HG02943 (cell line): ENCODE measurements around the gene FGD4.
A peak's percentile ranks its signal among the peaks of the same experiment; 100 is the strongest.

ENCODE experiments used
- ATAC-seq: cut with Tn5 transposase; IDR thresholded peaks from one replicate; pipeline ENCODE4 v1.9.1; 2021; ENCODE audit warnings: mild to moderate bottlenecking, low read depth, moderate library complexity; ENCODE audit not compliant: unreplicated experiment

Gene FGD4

DNA sequence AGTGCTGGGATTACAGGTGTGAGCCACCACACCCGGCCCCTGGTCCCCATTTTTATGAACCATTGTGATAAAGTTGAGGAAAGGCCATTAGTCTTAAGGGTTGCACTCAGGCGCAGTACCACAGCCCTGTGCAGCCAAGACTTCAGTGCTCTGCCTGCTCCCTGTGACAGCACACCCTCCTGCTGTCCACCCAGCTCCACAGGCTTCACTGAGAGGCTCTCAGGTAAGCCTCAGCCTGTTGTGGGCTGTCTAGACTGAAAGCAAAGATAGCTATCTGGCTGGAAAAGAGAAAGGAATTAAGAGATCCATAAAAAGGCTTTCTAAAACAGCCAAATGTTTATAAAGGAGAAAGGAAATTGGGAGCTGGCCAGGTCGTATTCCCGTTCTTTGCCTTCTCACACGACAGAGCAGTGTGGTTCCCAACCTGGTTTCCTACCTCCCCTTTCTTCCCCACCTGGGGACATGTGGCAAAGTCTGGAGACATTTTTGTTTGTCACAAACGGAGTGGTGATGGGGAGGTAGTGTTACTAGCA, 260.6 kb downstream of the FGD4 start:
- ATAC-seq, result no peak

DNA sequence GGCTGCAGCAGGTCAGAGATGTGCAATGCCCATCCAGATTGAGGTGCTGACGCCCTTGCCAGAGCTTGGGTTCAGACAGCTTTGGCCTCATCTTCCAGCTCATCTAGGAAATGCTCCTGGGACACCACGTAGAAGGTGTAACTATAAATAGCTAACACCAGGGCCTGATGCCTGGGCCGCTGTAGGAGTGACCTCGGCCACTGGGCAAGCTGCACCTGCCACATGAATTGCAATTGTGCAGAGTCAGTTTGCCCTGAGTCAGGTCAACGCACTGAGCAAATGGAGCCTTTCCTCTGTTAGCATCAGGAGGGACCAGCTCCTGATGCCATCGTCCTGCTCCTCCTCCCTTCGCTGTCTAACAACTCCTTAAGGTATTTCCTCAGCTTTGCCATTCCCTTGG, 262.3 kb downstream of the FGD4 start:
- no peak for ATAC-seq

GRCh38 chr12:32662665-32663064, 263.3 kb downstream of the FGD4 start:
- ATAC-seq, result no peak

- ATAC-seq, result no peak
These were observed 266.7 kb downstream of the FGD4 start for GRCh38 chr12:32666018-32666417.

- no peak for ATAC-seq
These were observed 270.2 kb downstream of the FGD4 start for GRCh38 chr12:32669584-32669983.

DNA sequence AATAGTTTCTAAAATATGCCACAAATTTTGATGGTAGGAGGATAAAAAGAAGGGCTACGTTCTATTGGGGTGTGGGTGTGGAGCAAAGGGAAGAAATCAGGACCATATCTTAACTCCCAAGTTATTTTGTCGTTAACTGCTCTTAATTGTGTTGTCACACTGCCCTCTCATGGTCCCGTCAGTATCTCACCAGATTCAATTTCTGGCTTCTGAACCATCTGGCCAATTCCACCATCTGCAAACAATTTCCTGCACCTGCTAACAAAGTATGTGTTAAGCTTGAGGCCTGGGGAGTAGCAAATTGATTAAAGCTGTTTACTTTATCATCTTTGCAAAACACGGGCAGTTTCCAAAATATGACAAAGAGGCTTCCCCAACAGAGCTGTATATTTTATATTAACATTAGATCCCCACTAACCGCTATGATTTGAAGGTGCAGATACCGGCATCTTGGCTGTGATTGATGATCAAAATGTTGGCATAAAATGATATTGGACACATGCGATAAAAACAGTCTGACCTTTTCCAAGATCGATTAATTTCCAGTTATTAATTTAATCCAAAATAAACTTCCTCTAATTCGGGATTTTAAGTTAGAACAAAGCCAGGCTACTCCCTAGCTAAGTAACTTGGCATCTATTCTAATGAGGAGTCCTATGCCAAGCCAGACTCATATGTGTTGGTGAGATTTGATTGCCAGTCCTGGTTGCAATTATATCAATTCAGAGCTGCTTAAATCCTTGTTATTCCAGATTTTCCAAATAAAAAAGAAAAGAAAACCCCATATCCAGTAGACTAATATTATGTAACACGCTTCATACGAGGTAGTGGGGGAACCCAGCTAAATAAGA, 272.8 kb downstream of the FGD4 start:
- ATAC-seq, result no peak

GRCh38 chr12:32679091-32679919, 279.9 kb downstream of the FGD4 start, which contains the start of gene DNM1L:
TSS of gene DNM1L (plus strand) at chr12:32679301. CDS start at chr12:32679364, 63 bp downstream.
- peak; percentile 98 for ATAC-seq

- no peak for ATAC-seq
These were observed 280.5 kb downstream of the FGD4 start for GRCh38 chr12:32679920-32680237.

DNA sequence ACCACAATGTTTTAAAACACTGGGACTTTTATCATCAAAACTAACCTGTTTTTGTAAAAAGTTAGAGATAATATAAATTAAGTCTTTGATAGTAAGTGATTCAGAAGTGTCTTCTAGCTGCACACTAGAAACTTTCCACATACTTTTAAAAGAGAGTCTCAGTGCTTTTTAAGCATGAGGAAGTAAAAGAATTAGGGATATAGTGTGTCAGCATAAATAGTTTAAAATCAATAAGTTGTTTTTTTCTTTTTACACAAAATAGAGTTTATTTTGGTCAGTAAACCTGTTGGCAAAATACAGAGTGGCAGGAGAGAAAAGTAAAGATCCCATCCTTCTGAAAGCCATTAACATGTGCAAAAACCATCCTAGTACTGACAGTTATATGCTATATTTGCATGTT, 281.4 kb downstream of the FGD4 start:
- no peak for ATAC-seq

- ATAC-seq, result no peak
These were observed 281.9 kb downstream of the FGD4 start for GRCh38 chr12:32681272-32681671.

DNA sequence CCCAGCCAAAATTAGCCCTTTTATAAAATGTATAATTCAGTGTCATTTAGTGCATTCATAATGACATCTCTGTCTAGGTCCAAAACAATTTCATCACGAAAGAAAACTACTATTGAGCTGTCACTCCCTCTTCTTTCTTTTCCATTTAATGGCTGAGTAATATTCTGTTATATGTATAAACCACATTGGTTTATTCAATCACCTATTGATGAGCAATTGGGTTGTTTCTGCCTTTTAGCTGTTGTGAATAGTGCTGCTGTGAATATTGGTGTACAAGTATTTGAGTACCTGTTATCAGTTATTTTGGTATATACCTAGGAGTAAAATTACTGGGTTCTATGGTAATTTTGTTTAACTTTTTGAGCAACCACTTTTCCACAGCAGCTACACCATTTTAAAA, 287.0 kb downstream of the FGD4 start:
- no peak for ATAC-seq

DNA sequence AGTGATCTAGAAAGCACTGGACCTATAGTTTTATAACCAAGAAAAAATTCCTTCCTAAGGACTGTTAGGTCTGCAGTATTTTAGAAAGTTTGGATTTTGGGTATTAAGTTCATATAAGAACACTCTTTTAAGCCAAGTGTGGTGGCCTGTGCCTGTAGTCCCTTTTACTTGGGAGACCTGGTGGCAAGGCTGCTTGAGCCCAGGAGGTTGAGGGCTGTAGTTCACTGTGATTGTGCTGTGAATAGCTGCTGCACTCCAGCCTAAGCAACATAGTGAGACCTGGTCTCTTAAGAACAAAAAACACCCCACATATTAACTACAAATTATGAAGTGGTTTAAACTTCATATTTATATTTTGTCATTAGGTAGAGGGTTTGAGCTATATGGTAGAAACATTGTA, 289.4 kb downstream of the FGD4 start:
- no peak for ATAC-seq

DNA sequence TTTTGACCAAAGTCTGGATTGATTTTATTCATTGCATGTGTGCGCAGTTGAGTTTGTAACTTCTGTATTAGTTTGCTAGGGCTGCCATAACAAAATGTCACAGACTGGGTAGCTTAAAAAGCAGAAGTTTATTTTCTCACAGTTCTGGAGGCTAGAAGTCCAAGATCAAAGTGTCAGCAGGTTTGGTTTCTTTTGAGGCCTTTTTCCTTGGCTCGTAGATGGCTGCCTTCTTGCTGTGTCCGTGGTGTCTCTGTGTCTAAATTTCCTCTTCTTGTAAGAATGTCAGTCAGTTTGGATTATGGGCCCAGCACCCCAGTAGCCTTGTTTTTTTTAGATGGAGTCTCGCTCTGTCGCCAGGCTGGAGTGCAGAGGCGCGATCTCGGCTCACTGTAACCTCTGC, 291.6 kb downstream of the FGD4 start:
- ATAC-seq, result no peak

GRCh38 chr12:32692358-32692757, 293.0 kb downstream of the FGD4 start:
- no peak for ATAC-seq

- no peak for ATAC-seq
These were observed 293.7 kb downstream of the FGD4 start for GRCh38 chr12:32693036-32693435.
